Glomerular endothelial cell (primary cell): Measurements from ENCODE around the gene CADPS2. TPM values are rescaled to one million over a fixed set of nuclear protein-coding genes. Genes with fewer than 3 reads are reported as not detected.

Experiments used
- DNase-seq: peaks from one replicate; pipeline ENCODE4 v3.0.0-alpha.2; 2011; ENCODE audit warnings: low read depth, low spot score; ENCODE audit errors: extremely low read depth
- total RNA-seq: library from RNA; depleted of rRNA; stranded (reverse); fragments of >200 nt; gene quantifications from 2 replicates; pipeline ENCODE4 v1.2.3, GENCODE V29; 2015

Gene CADPS2
- total RNA-seq, 1 donor from 2014 or later: 12.4 TPM

DNA sequence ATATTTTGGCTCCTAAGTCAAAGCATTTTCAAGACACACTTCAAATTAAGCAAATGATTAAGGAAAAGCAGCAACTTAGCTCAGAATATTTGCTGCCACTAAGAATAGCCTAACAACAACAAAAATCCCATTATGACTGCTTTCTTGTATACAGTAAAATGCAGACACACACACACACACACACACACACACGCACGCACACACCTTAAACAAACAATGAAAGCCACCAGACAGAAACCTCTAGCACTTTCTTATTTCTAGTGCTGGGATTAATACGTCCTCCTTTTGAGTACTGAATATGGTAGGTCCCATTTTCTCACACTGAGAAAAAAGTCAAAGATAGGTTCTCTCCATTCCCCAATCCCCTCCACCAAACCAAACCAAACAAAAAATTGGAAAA lies 558.3 kb downstream of the CADPS2 start:
- no peak for DNase-seq

DNA sequence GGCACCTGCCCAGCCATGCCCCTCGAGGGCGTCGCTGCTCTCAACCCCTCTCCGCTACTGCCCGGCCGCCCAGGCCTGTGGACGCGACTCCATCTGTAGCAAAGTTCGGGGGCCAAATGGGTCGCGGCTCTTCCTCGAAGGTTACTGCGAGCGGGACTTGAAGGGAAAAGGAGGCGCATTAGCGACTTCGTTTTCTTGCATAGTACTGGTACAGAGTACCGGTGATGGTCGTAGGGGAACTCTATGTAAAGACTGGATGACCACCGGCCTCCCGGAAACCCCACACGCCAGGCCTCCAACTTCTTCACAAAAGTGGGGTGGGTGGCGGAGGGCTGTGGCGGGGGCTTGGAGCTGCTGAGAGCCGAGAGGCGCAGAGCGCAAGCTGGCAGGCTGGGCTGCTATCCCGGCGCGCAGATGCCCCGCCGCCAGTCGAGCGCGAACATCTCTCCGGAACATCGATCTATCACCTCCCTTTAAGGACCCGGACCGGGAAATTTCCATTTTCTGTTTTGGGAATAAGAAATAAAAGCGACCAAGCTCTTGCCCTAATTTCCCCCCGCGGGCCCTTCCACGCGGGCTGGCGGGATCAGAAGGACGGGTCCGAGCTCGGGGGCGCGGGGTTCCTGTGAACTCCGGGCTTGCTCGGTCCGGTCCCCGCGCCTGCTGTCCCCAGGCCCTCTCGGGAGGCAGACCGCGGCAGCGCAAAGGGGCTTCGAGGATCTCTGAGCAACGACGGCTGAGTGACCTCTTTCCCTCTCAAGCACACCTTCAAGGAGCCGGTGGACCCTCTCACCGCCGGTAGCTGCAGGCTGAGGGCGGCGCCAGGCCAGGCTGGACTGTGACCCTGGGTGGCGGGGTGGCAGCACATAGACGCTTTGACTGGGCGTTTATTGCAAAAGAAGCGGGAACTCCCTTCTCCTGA lies 569.5 kb downstream of the CADPS2 start:
- DNase-seq: no peak

DNA sequence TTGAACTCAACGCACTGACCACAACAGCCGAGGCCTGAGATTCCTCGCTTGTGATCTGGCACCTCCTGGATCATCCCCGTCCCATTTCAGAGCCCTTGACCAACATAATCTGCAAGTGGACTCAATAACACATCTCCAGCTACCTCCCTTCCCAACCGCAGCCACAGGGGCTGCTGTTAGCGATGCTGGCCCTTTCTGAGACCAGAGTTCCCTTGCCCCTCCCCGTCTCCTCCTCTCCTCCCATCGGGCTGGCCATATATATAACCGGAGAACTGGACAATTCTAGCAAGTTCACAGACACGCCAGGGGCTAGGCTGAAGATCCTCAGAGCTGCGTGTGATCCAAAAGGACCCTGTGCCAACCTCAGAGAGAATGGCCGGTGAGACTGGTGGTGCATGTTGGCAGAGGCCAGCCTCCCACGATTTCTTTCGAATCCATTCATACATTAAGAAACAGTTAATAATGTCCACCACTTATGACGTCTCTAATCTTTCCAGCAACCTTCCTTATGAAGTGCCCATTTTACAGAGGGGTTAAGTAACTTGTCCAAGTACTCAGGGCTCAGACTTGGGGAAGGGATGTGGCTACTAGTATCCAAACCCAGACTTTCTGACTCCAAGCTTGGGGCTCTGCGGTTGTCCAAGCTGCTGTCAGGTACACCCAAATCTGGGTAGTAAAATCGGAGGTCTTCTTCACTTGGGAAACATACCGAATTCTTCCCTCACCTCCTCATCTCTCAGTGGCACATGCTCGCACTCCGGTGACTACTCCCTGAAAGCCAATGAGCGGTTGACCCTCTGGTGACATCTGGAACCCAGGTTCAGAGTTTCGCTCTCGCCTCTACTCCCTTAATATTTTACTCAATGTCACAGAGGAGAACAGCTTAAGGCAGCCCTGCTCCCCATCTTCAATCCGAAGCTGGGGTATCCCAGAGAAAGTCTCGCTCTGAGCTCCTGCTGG lies 570.5 kb downstream of the CADPS2 start:
- DNase-seq: no peak

DNA sequence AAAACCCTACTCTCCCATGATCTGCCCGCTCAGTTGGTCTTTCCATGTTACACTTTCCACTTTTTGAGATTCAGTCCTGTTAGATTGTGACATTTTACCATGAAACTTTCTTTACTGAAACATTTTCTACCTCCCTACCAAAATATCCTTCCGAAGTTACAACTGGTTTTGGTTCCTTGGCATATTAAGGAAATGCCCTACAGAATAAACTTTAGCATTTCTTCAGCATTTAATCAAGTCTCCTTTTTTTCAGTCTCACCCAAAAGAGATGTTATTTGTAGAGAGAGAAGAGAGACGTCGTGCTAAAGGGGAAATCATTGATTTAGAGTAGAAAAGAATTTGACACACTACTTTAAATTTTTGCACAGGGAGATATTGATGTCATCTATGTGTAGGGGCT lies 572.0 kb downstream of the CADPS2 start:
- no peak for DNase-seq

DNA sequence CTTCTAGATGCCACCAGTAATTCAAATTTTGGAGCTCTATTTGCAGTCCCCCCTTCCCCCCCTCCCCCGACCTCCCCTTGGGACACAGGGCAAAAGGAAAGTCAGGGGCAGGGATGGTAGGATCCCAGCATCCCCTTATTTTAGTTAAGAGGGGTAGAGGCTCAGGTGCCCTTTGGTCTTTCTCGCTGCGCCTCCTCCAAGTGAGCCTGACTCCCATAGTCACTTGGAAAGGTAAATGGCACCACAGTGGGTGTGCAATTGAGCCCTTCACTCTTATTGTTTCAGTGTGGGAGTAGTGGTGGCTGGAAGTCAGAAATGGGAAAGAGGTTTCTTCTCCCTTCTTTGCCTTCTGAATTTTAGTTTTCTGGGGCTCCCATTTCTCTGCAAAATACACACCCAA lies 573.5 kb downstream of the CADPS2 start:
- no peak for DNase-seq

DNA sequence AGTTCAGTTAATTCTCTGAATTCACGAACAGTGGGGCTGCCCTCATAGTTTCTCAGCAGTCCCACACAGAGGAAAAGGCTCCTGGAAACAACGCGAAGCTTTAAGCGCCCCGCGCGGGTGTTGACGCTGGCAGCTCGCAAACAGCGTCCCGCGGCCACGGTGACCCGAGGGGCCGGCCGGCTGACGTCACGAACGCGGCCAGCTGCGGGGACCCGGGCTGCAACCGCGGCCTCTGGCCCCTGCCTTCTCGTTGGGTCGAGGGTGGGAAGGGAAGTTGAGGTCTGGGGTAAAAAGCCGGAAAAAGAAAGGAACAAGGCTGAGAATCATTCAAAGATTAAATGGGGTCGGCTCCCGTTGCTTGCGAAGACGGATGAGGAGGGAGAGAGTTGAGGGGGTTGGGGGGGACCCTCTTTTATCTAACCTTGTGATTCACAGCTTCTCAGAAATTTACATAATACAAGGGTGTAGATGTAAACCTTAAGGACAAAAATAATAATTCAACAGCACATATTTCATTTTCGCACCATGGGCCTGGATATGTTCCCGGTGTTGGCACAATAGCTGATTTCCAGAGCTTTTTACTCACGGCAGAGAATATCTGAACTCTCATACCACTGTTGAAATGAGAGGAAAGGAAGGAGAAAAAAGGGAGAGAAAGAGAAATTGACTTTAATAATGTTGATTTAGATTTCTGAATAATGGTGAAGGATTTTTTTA lies 574.4 kb downstream of the CADPS2 start:
- no peak for DNase-seq

DNA sequence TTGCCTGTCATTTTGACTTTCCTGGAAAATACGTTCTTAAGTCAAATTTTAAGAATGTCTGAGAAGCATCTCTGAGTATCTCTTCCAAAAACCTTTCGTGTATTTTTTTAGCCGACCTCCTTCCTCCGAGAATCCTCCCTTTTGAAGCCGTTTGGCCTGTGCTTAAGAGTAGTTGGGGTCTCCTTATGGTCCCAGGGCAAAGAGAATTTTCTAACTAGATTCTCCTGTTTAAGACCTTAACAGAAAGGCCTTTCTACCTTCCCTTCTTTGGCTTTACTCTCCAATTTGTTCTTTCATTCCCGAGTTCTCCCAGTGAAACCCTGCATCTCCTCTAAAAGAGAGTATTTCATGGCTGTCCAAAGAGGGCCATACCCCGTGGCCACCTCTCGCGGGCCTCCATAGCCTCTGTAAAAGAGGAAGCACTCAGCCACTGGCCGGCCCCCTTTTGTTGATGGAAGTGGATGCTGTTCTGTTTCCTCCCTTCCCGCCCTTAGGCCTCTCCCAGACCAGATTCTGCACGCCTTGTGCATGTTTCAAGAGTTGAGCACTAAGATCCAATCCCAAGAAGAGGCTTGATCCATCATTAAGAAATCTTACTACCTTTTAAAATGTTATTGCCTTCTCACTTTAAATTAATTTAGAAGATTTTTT lies 575.1 kb downstream of the CADPS2 start:
- no peak for DNase-seq

DNA sequence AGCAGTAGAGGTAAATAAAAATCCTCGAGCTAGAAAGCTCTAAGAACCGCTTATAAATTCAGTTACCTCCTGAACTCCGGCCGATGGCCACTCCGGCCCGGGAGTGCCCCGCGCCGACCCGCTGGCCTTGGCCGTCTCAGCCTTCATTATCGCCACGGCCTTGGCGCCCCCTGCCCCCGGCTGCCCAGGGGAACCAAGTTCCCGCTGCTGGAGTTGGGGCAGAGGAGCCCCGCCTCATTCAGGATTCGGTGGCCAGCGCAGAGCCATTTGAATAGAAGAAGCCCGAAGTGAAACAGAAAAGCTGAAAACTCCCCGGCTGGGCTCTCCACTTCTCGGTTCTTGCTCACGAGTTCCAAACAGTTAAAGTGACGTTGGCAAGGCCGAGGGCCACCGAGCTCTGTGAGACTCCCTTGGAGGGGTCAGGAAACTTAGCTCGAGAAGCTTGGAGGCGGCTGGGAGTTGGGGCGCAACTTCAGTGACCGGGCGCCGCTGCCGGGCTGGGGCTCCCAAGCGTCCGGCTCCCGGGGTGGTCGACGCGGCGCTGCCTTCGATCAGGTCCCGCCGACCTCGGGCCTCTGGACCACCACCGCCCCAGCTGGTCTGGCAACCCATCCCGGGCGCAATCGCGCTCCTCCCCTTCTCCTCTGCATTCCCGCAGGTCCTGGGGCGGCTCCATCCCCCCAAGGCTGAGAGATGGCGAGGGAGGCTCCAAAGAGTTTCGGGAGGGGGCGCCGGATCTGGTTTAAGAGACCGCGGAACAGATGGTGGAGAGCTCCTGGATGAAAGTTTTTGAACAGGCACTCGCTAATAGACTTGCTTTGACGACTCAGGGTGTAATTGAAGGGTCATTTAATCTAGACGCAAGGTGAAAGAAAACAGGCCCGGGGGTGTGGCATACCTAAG lies 575.9 kb downstream of the CADPS2 start:
- no peak for DNase-seq

DNA sequence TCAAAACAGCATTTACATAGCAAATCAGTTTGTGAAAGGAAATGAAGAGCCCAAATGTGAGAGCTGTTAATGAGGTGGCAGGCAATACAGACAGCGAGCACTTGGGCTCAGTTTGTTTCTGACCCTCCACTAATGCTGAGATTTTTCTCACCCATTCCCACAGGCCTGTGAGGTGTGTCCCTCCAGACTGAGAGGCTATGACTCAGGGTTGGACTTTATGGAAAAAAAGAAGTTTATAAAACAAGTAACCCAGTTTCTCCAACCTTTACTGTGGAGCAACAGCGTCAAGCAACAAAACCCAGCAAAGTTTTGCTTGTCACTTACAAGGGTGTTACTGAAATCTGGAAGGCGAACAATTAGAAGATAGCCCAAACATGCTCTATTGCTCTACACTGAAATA lies 576.8 kb downstream of the CADPS2 start:
- DNase-seq: no peak

DNA sequence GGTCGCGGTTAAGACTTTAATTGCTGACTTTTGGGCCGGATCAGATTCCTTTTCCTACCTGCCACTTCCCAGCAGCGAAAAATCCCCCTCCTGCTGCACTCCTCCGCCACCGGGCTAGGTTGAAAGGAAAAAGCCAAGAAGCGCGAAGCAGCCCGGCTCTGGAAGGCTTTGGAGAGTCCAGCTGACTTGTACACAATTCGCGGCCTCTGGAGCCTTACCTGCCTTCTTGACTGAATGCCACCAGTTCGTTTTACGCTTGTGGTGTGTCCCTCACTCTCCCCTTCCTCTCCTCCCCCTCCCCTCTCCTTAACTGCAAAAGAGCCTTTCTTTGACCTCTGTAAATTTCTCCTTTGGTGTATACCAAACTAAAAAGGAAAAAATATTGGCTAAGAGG lies 579.0 kb downstream of the CADPS2 start:
- no peak for DNase-seq

DNA sequence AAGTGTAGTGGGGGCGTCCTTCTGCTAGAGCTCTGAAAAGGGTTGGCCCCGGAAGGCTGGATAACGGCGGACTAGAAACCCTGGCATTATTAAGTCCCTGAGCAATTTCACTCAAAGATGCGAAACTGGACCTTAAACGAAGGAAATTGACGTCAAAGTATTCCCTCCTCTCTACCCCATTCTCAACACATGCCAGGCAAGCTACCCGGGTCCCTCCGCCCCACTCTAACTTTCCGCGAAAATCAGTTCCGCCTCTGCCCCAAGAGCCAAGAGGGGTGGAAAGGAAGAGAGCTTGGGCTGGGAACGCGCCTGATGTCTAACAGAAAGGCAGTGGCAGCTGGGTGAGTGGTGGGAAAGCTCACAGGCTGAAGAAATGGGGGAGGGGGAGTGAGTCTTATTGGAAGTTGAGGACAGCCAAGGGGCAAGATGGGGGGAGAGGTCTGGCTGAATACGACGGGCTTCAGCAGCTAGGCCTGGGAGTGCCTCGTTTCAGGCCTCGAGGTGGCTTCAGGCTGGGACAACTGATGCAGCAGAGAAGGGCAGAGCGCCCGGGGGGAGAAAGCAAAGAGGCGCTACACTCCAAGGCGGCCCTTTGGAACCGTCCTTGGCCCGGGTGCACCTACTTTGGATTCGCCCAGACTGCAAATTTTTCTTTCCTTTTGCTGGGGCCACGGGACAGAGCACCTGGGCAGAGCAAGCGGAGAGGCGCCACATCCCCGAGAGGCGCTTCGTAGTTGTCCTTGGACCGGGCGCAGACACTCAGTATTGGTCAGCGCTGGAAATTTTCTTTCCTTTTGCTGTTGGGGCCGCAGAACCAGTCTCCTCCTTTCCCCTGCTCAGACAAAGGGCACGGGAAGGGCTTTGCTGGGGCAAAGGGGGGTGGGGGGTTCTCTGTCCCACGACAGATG lies 579.7 kb downstream of the CADPS2 start:
- DNase-seq: no peak

DNA sequence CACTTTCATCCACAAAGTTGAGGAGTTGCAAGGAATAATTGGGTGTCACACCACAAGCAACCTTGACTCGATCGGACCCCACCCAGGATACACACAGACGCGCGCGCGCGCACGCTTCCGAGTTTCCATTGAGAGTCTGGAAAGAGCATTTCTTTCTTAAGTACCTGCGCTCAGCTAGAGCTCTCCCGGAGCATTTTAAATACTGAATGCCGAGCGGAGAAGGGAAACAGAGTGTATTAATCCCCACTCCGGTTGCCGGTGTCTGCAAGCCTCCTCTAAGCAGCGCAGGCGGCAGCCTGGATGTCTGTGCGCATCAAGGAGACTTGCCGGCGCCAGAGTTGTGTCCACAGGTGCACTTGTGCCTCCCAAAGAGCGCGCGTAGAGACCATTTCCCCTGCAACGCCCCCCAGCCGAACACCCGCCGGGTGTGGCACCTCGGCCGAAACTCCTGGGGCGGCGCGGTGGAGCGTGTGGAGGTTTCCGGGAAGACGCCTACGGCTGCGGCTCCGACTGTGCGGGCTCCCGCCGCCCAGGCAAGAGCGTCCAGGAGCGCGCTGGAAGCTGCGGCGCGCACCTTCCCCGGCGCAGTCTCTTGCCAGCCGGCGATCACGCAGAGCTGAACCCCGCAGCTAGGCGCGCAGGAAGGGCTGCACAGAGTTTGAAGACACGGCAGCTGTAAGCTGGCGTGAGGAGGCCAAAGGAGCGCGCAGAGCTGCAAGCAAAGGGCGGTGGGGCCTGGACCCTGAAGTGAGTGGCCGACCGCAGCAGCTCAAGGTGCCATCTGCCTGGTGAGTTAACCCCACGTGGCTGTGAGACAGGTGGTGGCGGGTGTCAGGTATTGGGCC lies 580.6 kb downstream of the CADPS2 start:
- no peak for DNase-seq

DNA sequence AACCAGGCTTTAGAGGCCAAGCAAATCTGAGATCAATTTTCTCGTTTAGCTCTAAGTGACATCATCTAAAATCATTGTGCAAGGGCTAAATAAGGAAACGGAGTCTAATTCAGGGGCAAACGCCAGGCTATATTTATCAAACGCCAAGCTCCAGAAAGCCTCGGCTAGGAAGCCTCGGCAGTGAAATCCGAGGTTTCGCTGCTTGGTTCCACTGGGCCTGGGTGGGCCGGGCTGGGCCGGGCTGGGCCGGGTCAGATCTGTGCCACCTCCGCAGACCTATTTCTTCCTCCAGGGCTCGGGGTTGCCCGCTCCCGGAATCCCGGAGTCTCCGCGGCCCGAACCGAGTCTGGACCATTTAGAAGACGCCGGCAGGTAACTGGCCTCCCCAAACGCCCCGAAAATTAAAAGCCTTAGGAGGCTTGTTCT lies 581.3 kb downstream of the CADPS2 start:
- no peak for DNase-seq

DNA sequence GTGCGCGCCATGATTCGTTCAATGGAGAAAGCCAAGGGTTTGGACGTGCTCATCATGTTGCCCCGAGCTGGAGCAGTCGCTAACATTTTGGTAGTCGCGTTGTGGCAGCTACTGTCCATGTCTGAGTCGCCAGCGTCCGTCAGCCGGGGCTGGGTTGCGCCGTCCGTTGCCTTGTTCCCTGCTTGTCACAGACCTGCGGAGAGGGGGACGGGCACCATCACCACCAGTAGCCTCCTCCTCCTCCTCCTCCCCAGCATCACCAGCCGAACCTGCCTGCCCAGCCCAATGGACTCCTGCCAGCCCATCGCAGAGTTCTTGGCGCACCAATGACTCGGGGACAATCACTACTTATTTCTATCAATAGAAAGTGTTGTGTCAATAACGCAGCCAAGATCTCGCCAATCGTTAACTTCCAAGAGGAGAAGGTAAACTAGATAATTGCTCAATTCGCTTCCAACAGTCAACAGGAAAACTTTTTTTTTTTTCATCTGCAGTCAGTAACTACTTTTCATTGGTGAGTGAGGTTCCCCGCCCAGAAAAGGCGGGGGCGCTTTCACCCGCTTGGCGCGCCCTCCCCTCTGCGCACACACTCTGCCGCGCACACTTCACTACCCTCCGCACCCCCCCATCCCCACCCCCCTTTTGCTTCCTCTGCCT lies 581.8 kb downstream of the CADPS2 start, which contains the start of gene FEZF1:
Gene FEZF1 (minus strand): TSS at position 432 of the 657 bp plus-strand sequence. CDS start 313 bp downstream, at position 119.
- DNase-seq: no peak

DNA sequence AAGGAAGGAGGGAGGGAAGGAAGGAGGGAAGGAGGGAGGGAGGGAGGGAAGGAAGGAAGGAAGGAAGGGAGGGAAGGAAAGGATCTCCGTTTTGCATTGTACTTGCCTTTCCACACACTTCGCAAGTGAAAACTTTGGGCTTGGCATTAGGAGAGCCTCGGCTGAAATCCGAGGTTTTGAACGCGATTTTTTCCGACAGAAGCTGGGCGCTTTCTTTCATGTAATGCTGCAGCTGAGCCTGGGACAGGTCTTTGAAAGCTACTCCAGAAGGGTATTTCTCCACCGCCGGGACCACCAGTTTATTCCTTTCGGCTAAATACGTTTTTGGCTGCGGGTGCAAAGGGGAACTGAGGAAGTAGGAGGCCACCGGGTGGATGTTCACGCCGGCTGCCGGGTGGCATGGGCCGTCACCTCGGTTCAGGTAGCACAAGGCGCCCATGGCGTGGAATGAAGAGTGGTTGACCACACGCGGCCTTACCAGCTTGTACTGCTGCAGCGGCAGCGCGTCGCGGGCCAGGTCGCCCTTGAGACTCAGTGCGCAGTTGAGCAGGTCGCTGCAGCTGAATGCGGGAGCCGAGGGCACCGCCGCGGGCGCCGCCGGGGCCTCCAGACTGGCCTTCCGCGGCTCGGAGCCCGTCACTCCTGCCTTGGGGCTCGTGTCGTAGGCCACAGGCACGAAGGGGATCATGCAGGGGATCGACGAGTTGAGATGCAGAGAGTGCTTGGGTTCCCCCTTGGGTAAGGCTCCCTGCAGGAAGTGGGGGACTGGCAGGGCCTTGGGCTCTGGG lies 582.5 kb downstream of the CADPS2 start:
- DNase-seq: no peak
